Measurements from ENCODE around the gene TAF13. TPM values are rescaled to one million over a fixed set of nuclear protein-coding genes. Genes with fewer than 3 reads are reported as not detected.

Gene TAF13
- total and polyA plus RNA-seq, 4 donors = 30.5 to 111 (median 56.0) TPM

DNA sequence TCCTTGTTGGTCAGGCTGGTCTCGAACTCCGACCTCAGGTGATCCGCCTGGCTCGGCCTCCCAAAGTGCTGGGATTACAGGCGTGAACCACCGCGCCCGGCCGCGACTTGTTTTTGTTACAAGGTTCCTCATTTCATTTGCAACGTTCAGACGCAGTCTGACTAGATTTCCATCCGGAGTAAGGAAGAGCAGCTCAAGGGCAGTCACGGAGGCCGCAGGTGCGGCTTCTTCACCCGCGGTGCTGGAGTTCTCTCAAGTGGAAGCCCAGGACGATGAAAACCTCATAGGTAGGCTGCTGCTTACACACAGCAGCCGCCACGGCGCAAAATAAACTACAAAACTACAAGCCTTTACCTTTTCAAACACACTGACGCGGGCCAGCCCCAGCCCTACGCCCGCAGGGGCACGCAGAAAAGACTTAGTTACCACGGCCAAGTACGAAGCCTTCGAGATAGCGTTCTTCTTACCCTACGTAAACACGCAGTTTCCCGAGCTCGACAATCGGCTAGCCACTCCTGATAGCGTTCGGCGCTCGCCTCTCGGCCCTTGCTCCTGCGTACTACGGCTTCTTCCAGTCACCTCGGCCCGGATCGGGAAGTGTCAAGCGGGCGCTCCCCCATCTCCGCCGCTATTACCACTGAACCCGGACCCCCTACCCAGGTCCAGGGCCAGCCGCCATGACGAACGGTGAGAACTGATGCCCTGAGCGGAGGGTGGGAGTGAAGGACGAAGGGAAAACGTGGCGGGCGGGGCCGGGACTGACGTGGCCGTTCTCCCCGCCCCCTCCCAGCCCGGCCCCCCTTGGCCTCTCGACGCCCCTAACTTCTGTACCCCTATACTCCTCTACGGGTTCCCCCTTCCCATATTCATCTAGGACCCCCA lies 14.6 kb upstream of the TAF13 start, which contains the start of gene TMEM167B:
TMEM167B (plus strand) TSS at position 569 of the 882 bp plus-strand sequence; CDS start at position 678, 109 bp downstream.
- Histone ChIP-seq H3K4me3 (ENCODE audit: low read length in 2 of 2) (peak within 1 kb of the TSS; percentile 61 to 72), H3K4me1 (ENCODE audit: control insufficient read depth in 1 of 2, insufficient read depth in 2 of 2, low read length in 2 of 2) (peaks cover 0 to 3% of the 10 kb centered on the region in 2 donors), H3K36me3 (ENCODE audit: control insufficient read depth in 1 of 2, insufficient read depth in 2 of 2, low read length in 1 of 2) (peaks cover 0 to 1% of the 10 kb centered on the region in 2 donors), H3K27me3 (ENCODE audit: control insufficient read depth in 1 of 2, insufficient read depth in 2 of 2, low read length in 1 of 2) (no peaks in the 10 kb centered on the region), H3K27ac (ENCODE audit: low read depth in 1 of 2, low read length in 2 of 2) (peak within 1 kb of the TSS; percentile 46 to 90), H3K9me3 (ENCODE audit: control insufficient read depth, low read length) (no peaks in the 10 kb centered on the region)
- ATAC-seq (ENCODE audit: low FRiP score) (peak; percentile 96), DNase-seq (peak; percentile 95)
- WGBS, 2 donors = 3 to 5% methylated on average over 67 of the region's 67 CpGs
- intact Hi-C loops (cut with DNase I) = loop anchor here in 1 of 2 donors (5.0 kb wide), 1 partner anchor 48 kb away; the partner anchor contains the start of gene WDR47

DNA sequence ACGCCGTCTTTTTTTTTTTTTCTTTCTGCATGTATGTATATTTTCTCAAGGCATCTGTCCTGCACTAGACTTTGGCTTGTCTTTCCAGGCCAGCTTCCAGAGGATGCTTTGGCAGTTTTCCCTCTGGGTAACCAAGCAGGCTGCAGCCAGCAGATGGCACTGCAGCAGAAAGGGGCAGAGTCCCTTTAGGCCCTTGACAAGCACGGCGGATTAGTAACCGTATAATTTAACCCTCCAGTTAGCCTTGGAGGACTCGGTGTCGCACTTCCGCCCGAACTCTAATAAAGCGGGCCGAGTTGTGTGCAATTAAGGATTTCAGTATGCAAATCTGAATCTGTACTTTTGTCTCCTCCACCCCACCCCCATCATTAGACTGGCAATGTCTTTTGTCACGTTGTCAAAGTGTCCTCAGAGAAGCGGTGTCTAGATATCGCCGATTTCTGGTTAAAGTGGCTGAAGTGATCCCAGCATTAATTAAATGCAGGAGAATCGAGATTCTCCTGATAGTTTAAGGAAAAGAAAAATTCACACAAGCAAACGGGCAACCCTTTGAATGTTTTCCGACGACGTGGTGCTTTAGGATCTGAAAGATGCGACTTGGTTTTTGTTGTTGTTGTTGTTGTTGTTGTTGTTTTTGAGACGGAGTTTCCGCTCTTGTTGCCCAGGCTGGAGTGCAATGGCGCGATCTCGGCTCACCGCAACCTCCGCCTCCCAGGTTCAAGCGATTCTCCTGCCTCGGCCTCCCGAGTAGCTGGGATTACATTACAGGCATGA lies 13.6 kb upstream of the TAF13 start:
- WGBS, 2 donors = 55 to 69% methylated on average over 31 of the region's 31 CpGs
- Histone ChIP-seq H3K4me1 (ENCODE audit: control insufficient read depth in 1 of 2, insufficient read depth in 2 of 2, low read length in 2 of 2) (peaks cover 0 to 3% of the 10 kb centered on the region in 2 donors), H3K27ac (ENCODE audit: low read depth in 1 of 2, low read length in 2 of 2) (no peak overlapping the region), H3K27me3 (ENCODE audit: control insufficient read depth in 1 of 2, insufficient read depth in 2 of 2, low read length in 1 of 2) (no peaks in the 10 kb centered on the region), H3K9me3 (ENCODE audit: control insufficient read depth, low read length) (no peaks in the 10 kb centered on the region), H3K36me3 (ENCODE audit: control insufficient read depth in 1 of 2, insufficient read depth in 2 of 2, low read length in 1 of 2) (peaks cover 0 to under 1% of the 10 kb centered on the region in 2 donors), H3K4me3 (ENCODE audit: low read length in 2 of 2) (no peak overlapping the region)
- DNase-seq = peak in 1 of 2 donors; percentile 57
- ATAC-seq (ENCODE audit: low FRiP score) = no peak
- intact Hi-C loops (cut with DNase I) = loop anchor here in 1 of 2 donors (5.0 kb wide), 1 partner anchor 47 kb away; the partner anchor contains the start of gene WDR47

DNA sequence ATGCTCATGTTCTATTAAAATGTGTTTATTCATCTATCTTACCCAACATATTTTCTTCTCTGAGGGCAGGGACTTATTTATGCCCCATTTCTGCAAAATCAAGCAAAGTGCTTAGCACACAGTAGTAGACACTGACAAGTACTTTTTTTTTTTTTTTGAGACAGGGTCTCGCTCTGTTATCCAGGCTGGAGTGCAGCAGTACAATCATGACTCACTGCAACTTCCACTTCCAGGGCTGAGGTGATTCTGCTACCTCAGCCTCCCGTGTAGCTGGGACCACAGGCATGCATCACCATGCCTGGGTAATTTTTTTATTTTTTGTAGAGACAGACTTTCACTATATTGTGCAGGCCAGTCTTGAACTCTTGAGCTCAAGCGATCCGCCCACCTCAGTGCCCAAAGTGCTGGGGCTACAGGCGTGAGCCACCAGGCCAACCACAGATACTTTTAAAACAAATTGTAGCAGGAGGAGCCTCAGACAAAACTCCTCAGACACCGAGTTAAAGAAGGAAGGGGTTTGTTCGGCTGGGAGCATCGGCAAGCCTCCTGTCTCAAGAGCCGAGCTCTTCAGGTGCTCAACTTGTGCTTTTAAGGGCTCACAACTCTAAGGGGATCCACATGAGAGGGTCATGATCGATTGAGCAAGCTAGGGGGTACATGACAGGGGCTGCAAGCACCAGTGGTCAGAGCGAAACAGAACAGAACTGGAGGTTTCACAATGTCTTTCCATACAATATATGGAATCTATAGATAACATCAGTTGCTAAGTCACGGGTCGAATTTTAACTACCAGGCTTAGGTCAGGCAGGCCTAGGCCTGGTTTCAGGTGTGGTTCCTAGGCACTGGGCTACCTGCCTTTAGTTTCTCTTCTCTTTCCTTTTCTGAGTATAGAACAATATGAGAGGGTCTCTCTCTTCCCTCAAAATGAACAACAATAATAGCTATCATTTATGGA lies 9.0 kb upstream of the TAF13 start:
- no peak for ATAC-seq (ENCODE audit: low FRiP score)
- H3K4me3 ChIP-seq (ENCODE audit: low read length in 2 of 2) = no peak overlapping the region
- no peaks in the 10 kb centered on the region for H3K27me3 ChIP-seq (ENCODE audit: control insufficient read depth in 1 of 2, insufficient read depth in 2 of 2, low read length in 1 of 2)
- DNase-seq = no peak
- intact Hi-C loops (cut with DNase I) = no loop called here
- H3K27ac ChIP-seq (ENCODE audit: low read depth in 1 of 2, low read length in 2 of 2) = no peak overlapping the region
- no peaks in the 10 kb centered on the region for H3K36me3 ChIP-seq (ENCODE audit: control insufficient read depth in 1 of 2, insufficient read depth in 2 of 2, low read length in 1 of 2)
- WGBS, 2 donors = 84 to 86% methylated on average over 13 of the region's 13 CpGs
- H3K9me3 ChIP-seq (ENCODE audit: control insufficient read depth, low read length) = no peaks in the 10 kb centered on the region
- H3K4me1 ChIP-seq (ENCODE audit: control insufficient read depth in 1 of 2, insufficient read depth in 2 of 2, low read length in 2 of 2) = no peaks in the 10 kb centered on the region

DNA sequence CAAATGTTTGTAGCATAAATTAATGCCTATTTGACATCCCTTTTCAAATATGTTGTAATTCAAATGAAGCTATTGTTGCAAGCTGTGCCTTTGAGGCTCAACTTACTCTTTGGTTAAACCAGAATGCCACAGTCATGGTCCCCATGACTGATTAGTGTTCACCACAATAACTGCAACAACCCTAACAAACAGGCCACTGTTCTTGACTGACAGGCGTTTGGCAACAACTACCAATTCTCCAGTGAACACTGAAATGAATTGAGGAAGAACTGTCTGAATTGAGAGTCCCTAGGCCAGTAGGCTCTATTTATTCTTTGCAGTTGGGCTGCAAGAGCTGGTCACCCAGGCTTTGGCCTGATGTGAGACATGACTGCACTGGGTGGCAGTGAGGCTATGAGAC lies 8.1 kb upstream of the TAF13 start:
- Histone ChIP-seq H3K4me3 (ENCODE audit: low read length in 2 of 2) (no peak overlapping the region), H3K27me3 (ENCODE audit: control insufficient read depth in 1 of 2, insufficient read depth in 2 of 2, low read length in 1 of 2) (no peaks in the 10 kb centered on the region), H3K9me3 (ENCODE audit: control insufficient read depth, low read length) (no peaks in the 10 kb centered on the region), H3K27ac (ENCODE audit: low read depth in 1 of 2, low read length in 2 of 2) (peak overlapping the region in 1 of 2 donors; percentile 67), H3K36me3 (ENCODE audit: control insufficient read depth in 1 of 2, insufficient read depth in 2 of 2, low read length in 1 of 2) (no peaks in the 10 kb centered on the region), H3K4me1 (ENCODE audit: control insufficient read depth in 1 of 2, insufficient read depth in 2 of 2, low read length in 2 of 2) (no peaks in the 10 kb centered on the region)
- ATAC-seq (ENCODE audit: low FRiP score) (no peak), DNase-seq (no peak)
- 33 to 38% methylated on average over 1 of the region's 1 CpG for WGBS, 2 donors
- intact Hi-C loops (cut with DNase I) = no loop called here

DNA sequence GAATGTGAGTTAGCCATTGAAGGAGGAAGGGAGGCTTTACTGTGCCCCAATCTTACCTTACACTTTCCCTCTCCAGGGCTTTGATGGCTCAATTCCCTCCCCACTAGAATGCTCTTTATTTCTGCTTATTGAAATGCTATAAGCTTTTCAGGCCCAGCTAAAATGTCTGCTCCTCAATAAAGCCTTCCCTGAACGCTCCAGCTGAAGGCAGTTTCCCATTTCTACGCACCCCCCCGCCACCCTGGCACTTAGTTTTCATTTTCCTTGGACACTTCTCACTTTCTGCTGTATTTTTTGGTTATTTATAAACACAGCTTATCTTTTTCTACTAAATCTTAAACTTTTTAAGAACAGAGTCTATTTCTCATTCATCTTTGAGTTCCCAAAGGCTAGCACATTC lies 7.7 kb upstream of the TAF13 start:
- intact Hi-C loops (cut with DNase I) = no loop called here
- H3K4me3 ChIP-seq (ENCODE audit: low read length in 2 of 2) = no peak overlapping the region
- H3K27ac ChIP-seq (ENCODE audit: low read depth in 1 of 2, low read length in 2 of 2) = peak overlapping the region in 1 of 2 donors; percentile 79
- DNase-seq = no peak
- no peaks in the 10 kb centered on the region for H3K9me3 ChIP-seq (ENCODE audit: control insufficient read depth, low read length)
- H3K27me3 ChIP-seq (ENCODE audit: control insufficient read depth in 1 of 2, insufficient read depth in 2 of 2, low read length in 1 of 2) = no peaks in the 10 kb centered on the region
- 5 to 15% methylated on average over 3 of the region's 3 CpGs for whole genome bisulfite sequencing, 2 donors
- no peaks in the 10 kb centered on the region for H3K36me3 ChIP-seq (ENCODE audit: control insufficient read depth in 1 of 2, insufficient read depth in 2 of 2, low read length in 1 of 2)
- ATAC-seq (ENCODE audit: low FRiP score) = no peak
- no peaks in the 10 kb centered on the region for H3K4me1 ChIP-seq (ENCODE audit: control insufficient read depth in 1 of 2, insufficient read depth in 2 of 2, low read length in 2 of 2)

DNA sequence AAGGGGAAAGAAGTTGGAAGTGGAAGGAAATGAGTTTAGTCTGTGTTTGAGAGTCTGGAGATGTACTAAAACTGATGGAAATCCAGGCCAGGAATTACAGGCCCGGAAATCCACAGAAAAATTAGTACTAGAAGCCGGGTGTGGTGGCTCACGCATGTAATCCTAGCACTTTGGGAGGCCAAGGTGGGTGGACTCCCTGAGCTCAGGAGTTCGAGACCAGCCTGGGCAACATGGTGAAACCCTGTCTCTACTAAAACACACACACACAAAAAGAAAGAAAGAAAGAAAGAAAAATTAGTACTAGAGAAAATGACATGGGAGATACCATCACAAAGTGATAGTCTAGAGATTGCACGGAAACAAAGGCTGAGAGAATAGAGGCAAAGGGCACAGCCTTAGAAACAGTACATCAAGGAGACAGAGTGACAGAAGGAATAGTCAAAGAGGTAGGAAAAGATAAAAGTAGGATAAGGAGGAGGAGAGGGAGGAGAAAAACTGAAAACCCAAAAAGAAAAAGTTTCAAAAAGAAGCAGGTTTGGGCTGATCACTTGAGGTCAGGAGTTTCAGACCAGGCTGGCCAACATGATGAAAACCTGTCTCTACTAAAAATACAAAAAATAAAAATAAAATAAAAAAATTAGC lies 4.8 kb upstream of the TAF13 start:
- Histone ChIP-seq H3K4me1 (ENCODE audit: control insufficient read depth in 1 of 2, insufficient read depth in 2 of 2, low read length in 2 of 2) (no peaks in the 10 kb centered on the region), H3K9me3 (ENCODE audit: control insufficient read depth, low read length) (no peaks in the 10 kb centered on the region), H3K27ac (ENCODE audit: low read depth in 1 of 2, low read length in 2 of 2) (peak overlapping the region in 1 of 2 donors; percentile 34), H3K4me3 (ENCODE audit: low read length in 2 of 2) (no peak overlapping the region), H3K36me3 (ENCODE audit: control insufficient read depth in 1 of 2, insufficient read depth in 2 of 2, low read length in 1 of 2) (no peaks in the 10 kb centered on the region), H3K27me3 (ENCODE audit: control insufficient read depth in 1 of 2, insufficient read depth in 2 of 2, low read length in 1 of 2) (no peaks in the 10 kb centered on the region)
- WGBS, 2 donors = 92 to 94% methylated on average over 5 of the region's 5 CpGs
- intact Hi-C loops (cut with DNase I) = no loop called here
- no peak for DNase-seq
- ATAC-seq (ENCODE audit: low FRiP score) = no peak

DNA sequence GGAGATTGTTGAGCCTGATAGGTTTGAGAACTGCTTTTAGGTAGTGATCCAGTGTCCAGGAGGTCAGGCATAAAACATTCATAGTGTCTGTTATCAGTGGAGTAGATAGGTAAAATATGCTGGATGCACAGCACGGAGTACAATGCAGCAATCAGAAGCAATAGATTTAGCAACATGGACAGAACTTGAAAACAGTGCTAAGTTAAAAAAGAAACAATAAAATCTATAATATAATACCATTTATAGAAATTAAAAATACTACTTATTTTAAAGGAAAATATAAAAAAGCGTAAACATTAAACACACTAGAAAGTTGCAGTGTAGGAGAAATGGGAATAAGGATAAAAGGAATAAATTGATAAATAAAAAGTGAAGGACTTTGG lies 3.4 kb upstream of the TAF13 start:
- WGBS, 2 donors = 99% methylated on average over 2 of the region's 2 CpGs
- H3K4me3 ChIP-seq (ENCODE audit: low read length in 2 of 2) = no peak overlapping the region
- no peaks in the 10 kb centered on the region for H3K4me1 ChIP-seq (ENCODE audit: control insufficient read depth in 1 of 2, insufficient read depth in 2 of 2, low read length in 2 of 2)
- no peak for DNase-seq
- H3K9me3 ChIP-seq (ENCODE audit: control insufficient read depth, low read length) = no peaks in the 10 kb centered on the region
- H3K27me3 ChIP-seq (ENCODE audit: control insufficient read depth in 1 of 2, insufficient read depth in 2 of 2, low read length in 1 of 2) = no peaks in the 10 kb centered on the region
- intact Hi-C loops (cut with DNase I) = loop anchor here in 1 of 2 donors (5.0 kb wide), 1 partner anchor 37 kb away; the partner anchor contains the start of gene WDR47
- peak overlapping the region in 1 of 2 donors; percentile 19 for H3K27ac ChIP-seq (ENCODE audit: low read depth in 1 of 2, low read length in 2 of 2)
- ATAC-seq (ENCODE audit: low FRiP score) = no peak
- no peaks in the 10 kb centered on the region for H3K36me3 ChIP-seq (ENCODE audit: control insufficient read depth in 1 of 2, insufficient read depth in 2 of 2, low read length in 1 of 2)

Measured in aorta (tissue), 5 donors.